ENCODE data around the gene APOOL. TPM values are rescaled to one million over a fixed set of nuclear protein-coding genes. Genes with fewer than 3 reads are reported as not detected.

The APOOL gene
- total and polyA plus RNA-seq, 8 donors = 2.3 to 26.3 (median 4.9) TPM

DNA sequence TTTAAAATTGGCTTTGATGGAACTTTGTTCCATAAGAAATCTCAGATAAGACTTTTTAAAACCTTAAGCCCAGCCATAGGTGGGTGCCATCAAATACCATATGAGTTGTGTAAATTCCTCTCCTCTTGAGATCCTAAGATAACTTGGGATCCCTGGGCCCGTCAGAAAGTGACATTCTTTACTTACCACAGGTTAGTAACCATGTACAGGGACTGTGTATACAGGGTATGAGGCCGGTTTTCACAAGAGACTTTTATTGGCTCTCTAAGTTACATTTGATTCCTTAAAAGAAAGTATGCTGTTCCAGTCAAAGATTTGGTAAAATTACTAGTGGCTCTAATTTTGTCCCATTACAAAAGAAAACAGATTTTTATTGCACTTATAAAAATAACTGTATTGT is 110.1 kb downstream of the APOOL start:
- TF ChIP-seq EP300 (IDR thresholded peaks at IDR 0.05) (no peak), POLR2AphosphoS5 (IDR thresholded peaks at IDR 0.05) (no peak), POLR2A (IDR thresholded peaks at IDR 0.05) (no peak)
- TF ChIP-seq, protein P1, sequence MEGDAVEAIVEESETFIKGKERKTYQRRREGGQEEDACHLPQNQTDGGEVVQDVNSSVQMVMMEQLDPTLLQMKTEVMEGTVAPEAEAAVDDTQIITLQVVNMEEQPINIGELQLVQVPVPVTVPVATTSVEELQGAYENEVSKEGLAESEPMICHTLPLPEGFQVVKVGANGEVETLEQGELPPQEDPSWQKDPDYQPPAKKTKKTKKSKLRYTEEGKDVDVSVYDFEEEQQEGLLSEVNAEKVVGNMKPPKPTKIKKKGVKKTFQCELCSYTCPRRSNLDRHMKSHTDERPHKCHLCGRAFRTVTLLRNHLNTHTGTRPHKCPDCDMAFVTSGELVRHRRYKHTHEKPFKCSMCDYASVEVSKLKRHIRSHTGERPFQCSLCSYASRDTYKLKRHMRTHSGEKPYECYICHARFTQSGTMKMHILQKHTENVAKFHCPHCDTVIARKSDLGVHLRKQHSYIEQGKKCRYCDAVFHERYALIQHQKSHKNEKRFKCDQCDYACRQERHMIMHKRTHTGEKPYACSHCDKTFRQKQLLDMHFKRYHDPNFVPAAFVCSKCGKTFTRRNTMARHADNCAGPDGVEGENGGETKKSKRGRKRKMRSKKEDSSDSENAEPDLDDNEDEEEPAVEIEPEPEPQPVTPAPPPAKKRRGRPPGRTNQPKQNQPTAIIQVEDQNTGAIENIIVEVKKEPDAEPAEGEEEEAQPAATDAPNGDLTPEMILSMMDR (IDR thresholded peaks at IDR 0.05) = no peak
- Histone ChIP-seq H3K9me3 (no peaks in the 10 kb centered on the region), H3K36me3 (no peaks in the 10 kb centered on the region), H3K4me1 (no peaks in the 10 kb centered on the region), H3K27me3 (no peaks in the 10 kb centered on the region), H3K27ac (no peak overlapping the region), H3K4me3 (no peak overlapping the region)
- no peak for DNase-seq
- WGBS, 5 donors = 52 to 71% (median 66%) methylated on average over 2 of the region's 2 CpGs
- intact Hi-C loops (cut with DNase I; ENCODE audit: low total_unique reads) = no loop called here

DNA sequence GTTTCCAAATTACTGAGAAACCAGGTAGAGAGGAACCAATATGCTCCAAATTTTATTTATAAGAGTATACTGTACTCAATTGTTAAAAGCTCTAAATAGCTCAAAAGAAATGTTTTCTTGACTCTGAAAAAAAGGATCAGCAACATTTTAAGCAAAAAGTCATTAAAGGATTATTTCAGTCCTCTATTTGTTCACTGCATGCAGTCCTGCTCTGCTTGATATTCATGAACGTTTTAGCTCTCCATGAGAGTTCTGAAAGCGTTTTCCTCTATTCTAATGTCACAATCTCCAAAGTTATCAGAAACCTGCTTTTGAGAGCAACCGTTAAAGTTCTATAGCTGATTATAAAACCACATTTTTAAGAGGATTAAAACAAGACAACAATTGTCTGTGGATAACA is 110.5 kb downstream of the APOOL start:
- no peak overlapping the region for H3K4me3 ChIP-seq
- TF ChIP-seq, protein P1 (IDR thresholded peaks at IDR 0.05) = no peak
- no peak for TF ChIP-seq POLR2AphosphoS5 (IDR thresholded peaks at IDR 0.05)
- no peak for TF ChIP-seq EP300 (IDR thresholded peaks at IDR 0.05)
- no peak for TF ChIP-seq POLR2A (IDR thresholded peaks at IDR 0.05)
- intact Hi-C loops (cut with DNase I; ENCODE audit: low total_unique reads) = no loop called here
- no peaks in the 10 kb centered on the region for H3K4me1 ChIP-seq
- DNase-seq = no peak
- no peaks in the 10 kb centered on the region for H3K9me3 ChIP-seq
- H3K36me3 ChIP-seq = no peaks in the 10 kb centered on the region
- H3K27ac ChIP-seq = no peak overlapping the region
- 70 to 90% (median 87%) methylated on average over 3 of the region's 3 CpGs for WGBS, 5 donors
- no peaks in the 10 kb centered on the region for H3K27me3 ChIP-seq

DNA sequence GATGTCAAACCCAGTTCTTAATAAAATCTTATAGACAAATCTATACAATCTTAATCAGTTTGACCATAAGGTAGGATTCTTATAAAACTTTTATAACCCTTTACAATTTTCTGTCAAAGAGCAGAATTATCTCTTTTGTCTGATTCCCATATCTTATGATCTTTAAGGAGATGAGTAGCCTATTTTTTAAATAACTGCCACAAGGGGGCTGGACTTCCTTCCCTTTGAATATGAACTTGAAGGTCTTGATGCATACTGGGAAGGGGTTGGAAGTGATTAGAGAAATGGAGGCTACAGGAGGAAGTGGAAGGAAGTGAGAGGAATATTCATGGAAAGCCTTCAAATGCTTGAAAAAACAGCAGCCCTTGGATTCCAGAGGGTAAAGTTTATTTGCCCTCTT is 111.1 kb downstream of the APOOL start:
- no peaks in the 10 kb centered on the region for H3K4me1 ChIP-seq
- no peaks in the 10 kb centered on the region for H3K27me3 ChIP-seq
- DNase-seq = no peak
- H3K9me3 ChIP-seq = no peaks in the 10 kb centered on the region
- no peaks in the 10 kb centered on the region for H3K36me3 ChIP-seq
- TF ChIP-seq POLR2AphosphoS5 (IDR thresholded peaks at IDR 0.05) (no peak), POLR2A (IDR thresholded peaks at IDR 0.05) (no peak), EP300 (IDR thresholded peaks at IDR 0.05) (no peak)
- TF ChIP-seq, protein P1 (IDR thresholded peaks at IDR 0.05) = no peak
- H3K27ac ChIP-seq = no peak overlapping the region
- intact Hi-C loops (cut with DNase I; ENCODE audit: low total_unique reads) = no loop called here
- no peak overlapping the region for H3K4me3 ChIP-seq

DNA sequence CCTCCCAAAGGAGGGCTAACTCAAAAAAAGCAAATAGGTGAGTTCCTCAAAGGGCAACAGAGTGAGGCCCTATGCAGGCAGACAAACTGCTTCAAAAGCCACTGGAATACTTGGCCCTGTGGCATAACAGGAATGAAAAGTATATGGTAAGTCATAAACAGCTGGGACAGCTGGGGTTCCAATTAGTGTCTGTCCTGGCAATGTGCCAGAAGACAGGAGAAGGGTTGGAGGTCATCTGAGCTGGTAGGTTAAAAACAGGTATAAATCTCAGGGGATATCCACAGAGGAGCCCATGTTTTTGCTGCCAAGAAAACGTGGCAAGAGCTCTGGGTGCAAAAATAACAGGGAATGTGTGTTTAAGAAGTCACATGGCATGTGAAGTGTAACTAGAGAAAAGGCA is 111.6 kb downstream of the APOOL start:
- no peaks in the 10 kb centered on the region for H3K9me3 ChIP-seq
- no peaks in the 10 kb centered on the region for H3K27me3 ChIP-seq
- no peak for DNase-seq
- H3K4me1 ChIP-seq = no peaks in the 10 kb centered on the region
- no peaks in the 10 kb centered on the region for H3K36me3 ChIP-seq
- H3K27ac ChIP-seq = no peak overlapping the region
- intact Hi-C loops (cut with DNase I; ENCODE audit: low total_unique reads) = no loop called here
- WGBS, 5 donors = 3 to 57% (median 17%) methylated on average over 1 of the region's 1 CpG
- H3K4me3 ChIP-seq = no peak overlapping the region
- TF ChIP-seq, protein P1 (IDR thresholded peaks at IDR 0.05) = no peak
- TF ChIP-seq POLR2AphosphoS5 (IDR thresholded peaks at IDR 0.05) = no peak
- TF ChIP-seq EP300 (IDR thresholded peaks at IDR 0.05) = no peak
- no peak for TF ChIP-seq POLR2A (IDR thresholded peaks at IDR 0.05)

Data from stomach (tissue), 9 donors.